RWPE2 (cell line): ENCODE data around the gene DEGS1.

Experiments used
- ATAC-seq: fragments of 200-7000 bp; cut with Tn5 transposase; 3 replicates; pipeline ENCODE4 v1.9.1; 2021; ENCODE audit warnings: low read depth
- DNase-seq: peaks from one replicate; pipeline ENCODE4 v3.0.0-alpha.2; 2020; ENCODE audit warnings: low spot score
- H3K27ac ChIP-seq: fragments of 450-650 bp; 2 replicates; pipeline ENCODE4 v1.5.1; 2017; ENCODE audit warnings: mild to moderate bottlenecking; ENCODE audit not compliant: poor library complexity, severe bottlenecking
- H3K27me3 ChIP-seq: fragments of 250-450 bp; sonication (Bioruptor Pico); 2 replicates; pipeline ENCODE4 v1.5.1; 2021; ENCODE audit warnings: mild to moderate bottlenecking, moderate library complexity; ENCODE audit not compliant: insufficient read depth, poor library complexity, severe bottlenecking
- H3K36me3 ChIP-seq: fragments of 250-450 bp; sonication (Bioruptor Pico); 2 replicates; pipeline ENCODE4 v1.5.1; 2020; ENCODE audit warnings: low read depth, mild to moderate bottlenecking, moderate library complexity
- H3K4me1 ChIP-seq: fragments of 250-450 bp; sonication (Bioruptor Pico); 2 replicates; pipeline ENCODE4 v1.5.1; 2021; ENCODE audit warnings: mild to moderate bottlenecking, moderate library complexity; ENCODE audit not compliant: insufficient read depth, poor library complexity, severe bottlenecking
- H3K4me3 ChIP-seq: fragments of 250-450 bp; sonication (Bioruptor Pico); 2 replicates; pipeline ENCODE4 v1.5.1; 2021; ENCODE audit warnings: mild to moderate bottlenecking, moderate library complexity; ENCODE audit not compliant: severe bottlenecking
- H3K9me3 ChIP-seq: fragments of 250-450 bp; sonication (Bioruptor Pico); 2 replicates; pipeline ENCODE4 v1.5.1; 2021; ENCODE audit warnings: mild to moderate bottlenecking, moderate library complexity; ENCODE audit not compliant: severe bottlenecking
- TF ChIP-seq, protein P1 (sequence below): fragments of 450-650 bp; IDR thresholded peaks from one replicate; pipeline ENCODE4 v1.5.1; 2017; ENCODE audit warnings: mild to moderate bottlenecking, moderate library complexity; ENCODE audit not compliant: poor library complexity, severe bottlenecking

The DEGS1 gene

DNA sequence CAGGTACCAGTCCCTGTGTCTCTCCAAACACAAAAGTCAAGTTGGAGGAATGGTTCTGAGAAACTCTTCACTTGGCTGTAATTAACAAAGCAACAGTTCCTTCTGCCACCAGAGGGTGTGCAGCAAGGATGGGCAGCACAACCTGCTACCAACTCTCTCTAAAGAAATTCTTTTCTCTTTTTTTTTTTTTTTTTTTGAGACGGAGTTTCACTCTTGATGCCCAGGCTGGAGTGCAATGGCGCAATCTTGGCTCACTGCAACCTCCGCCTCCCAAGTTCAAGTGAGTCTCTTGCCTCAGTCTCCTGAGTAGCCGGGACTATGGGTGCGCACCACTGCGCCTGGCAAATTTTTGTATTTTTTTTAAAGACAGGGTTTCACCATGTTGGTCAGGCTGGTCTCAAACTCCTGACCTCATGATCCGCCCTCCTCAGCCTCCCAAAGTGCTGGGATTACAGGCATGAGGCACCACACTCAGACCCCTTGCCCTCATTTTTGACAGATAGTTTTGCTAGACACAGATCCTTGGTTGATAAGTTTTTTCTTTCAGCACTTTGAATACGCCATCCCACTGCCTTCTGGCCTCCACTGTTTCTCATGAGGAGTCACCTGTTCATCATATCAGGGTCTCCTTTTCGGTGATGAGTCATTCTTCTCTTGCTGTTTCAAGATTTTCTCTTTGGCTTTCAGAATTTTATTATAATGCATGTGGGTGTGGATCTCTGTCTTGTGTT lies 12.1 kb upstream of the DEGS1 start:
- TF ChIP-seq, protein P1, sequence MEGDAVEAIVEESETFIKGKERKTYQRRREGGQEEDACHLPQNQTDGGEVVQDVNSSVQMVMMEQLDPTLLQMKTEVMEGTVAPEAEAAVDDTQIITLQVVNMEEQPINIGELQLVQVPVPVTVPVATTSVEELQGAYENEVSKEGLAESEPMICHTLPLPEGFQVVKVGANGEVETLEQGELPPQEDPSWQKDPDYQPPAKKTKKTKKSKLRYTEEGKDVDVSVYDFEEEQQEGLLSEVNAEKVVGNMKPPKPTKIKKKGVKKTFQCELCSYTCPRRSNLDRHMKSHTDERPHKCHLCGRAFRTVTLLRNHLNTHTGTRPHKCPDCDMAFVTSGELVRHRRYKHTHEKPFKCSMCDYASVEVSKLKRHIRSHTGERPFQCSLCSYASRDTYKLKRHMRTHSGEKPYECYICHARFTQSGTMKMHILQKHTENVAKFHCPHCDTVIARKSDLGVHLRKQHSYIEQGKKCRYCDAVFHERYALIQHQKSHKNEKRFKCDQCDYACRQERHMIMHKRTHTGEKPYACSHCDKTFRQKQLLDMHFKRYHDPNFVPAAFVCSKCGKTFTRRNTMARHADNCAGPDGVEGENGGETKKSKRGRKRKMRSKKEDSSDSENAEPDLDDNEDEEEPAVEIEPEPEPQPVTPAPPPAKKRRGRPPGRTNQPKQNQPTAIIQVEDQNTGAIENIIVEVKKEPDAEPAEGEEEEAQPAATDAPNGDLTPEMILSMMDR = no peak
- no peaks in the 10 kb centered on the region for H3K4me1 ChIP-seq
- no peaks in the 10 kb centered on the region for H3K36me3 ChIP-seq
- H3K9me3 ChIP-seq = no peaks in the 10 kb centered on the region
- H3K27me3 ChIP-seq = no peaks in the 10 kb centered on the region
- H3K4me3 ChIP-seq = no peak overlapping the region
- H3K27ac ChIP-seq = no peak overlapping the region
- ATAC-seq = no peak
- DNase-seq = no peak

DNA sequence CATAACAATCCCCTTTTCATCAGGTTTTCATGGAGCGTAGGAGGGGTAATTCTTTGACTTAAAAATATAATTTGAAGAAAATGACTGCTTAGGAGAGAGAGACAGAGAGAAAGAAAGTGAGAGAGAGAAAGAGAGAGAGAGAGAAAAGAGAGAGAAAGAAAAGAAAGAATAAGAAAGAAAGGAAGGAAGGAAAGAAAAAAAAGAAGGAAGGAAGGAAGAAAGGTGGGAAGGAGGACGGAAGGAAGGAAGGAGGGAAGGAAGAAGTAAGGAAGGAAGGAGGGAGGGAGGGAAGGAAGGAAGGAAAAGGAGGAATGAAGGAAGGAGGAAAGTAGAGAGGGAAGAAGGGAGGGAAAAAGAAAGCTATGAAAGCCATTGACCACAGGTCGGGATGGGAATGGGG lies 10.8 kb upstream of the DEGS1 start:
- H3K4me3 ChIP-seq = no peak overlapping the region
- no peaks in the 10 kb centered on the region for H3K27me3 ChIP-seq
- H3K27ac ChIP-seq = no peak overlapping the region
- TF ChIP-seq, protein P1 = no peak
- ATAC-seq (no peak), DNase-seq (no peak)
- no peaks in the 10 kb centered on the region for H3K36me3 ChIP-seq
- no peaks in the 10 kb centered on the region for H3K4me1 ChIP-seq
- H3K9me3 ChIP-seq = no peaks in the 10 kb centered on the region

DNA sequence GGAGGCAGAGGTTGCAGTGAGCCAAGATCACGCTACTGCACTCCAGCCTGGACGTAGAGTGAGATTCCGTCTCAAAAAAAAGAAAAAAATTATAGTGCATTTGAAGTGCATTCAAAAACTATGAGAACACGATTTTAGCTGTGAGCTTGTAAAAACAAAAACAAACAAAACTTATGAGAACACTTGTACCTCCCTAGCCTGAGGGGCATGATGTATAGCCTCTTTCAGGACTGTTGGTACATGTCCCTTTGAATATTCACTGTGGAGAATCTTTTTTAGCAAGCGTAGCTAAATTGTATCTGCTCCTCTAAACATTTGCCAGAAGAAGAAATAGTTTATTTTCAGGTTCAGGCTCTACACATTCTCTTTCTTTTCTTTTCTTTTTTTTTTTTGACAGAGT lies 9.5 kb upstream of the DEGS1 start:
- Histone ChIP-seq H3K27ac (no peak overlapping the region), H3K9me3 (no peaks in the 10 kb centered on the region), H3K36me3 (no peaks in the 10 kb centered on the region), H3K4me1 (no peaks in the 10 kb centered on the region), H3K27me3 (no peaks in the 10 kb centered on the region), H3K4me3 (no peak overlapping the region)
- no peak for ATAC-seq
- TF ChIP-seq, protein P1 = no peak
- no peak for DNase-seq

DNA sequence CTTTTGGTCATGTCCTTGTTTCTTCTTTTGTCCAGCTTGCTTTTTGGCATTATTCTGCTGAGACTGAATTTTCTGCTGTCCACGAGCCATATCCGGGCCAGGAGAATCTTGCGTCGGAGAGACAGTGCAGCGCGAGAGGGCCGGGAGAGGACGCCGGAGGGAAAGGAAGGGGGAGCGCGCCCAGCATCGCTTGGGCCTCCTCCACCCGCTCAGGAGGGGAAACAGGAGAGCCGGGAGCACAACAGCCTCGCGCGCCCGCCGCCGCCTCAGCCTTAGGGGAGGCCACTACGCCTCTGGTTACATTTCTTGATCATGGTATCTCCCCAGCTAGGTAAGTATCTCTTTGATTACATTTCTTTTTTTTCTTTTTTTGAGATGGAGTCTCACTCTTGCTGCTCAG lies 7.4 kb upstream of the DEGS1 start:
- DNase-seq (peak; percentile 58), ATAC-seq (peak; percentile 79)
- Histone ChIP-seq H3K27ac (no peak overlapping the region), H3K36me3 (no peaks in the 10 kb centered on the region), H3K9me3 (no peaks in the 10 kb centered on the region), H3K4me1 (no peaks in the 10 kb centered on the region), H3K27me3 (no peaks in the 10 kb centered on the region), H3K4me3 (no peak overlapping the region)
- TF ChIP-seq, protein P1 = no peak

DNA sequence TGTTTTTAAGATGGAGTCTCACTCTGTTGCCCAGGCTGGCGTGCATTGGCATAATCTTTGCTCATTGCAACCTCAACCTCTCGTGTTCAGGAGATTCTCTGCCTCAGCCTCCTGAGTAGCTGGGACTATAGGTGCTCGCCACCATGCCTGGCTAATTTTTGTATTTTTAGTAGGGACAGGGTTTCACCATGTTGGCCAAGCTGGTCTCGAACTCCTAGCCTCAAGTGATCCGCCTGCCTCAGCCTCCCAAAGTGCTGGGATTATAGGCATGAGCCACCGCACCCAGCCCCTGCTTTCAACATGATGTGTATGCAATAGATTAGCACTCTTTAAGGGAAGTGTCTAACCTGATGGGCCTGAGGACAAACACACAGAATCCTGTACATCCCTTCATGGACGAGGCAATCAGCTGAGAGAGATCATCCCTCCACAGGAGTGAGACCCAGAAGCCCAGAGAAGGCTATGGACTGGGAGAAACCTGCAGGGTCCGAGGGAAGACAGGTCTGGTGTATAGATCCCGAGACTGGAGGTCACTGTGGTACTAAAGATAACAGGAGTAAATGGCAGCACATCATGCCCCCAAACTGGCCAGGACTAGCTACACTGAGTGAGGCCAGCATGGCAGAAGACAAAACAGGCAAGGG lies 5.6 kb upstream of the DEGS1 start:
- H3K27ac ChIP-seq = no peak overlapping the region
- TF ChIP-seq, protein P1 = no peak
- DNase-seq = no peak
- no peak for ATAC-seq
- no peaks in the 10 kb centered on the region for H3K36me3 ChIP-seq
- no peak overlapping the region for H3K4me3 ChIP-seq
- H3K9me3 ChIP-seq = no peaks in the 10 kb centered on the region
- no peaks in the 10 kb centered on the region for H3K4me1 ChIP-seq
- no peaks in the 10 kb centered on the region for H3K27me3 ChIP-seq
